COLO668 (cell line): ENCODE data around the gene TLX1.

ENCODE experiments used
- DNase-seq: peaks from one replicate; lab custom pipeline; 2025; ENCODE audit not compliant: unreplicated experiment; lab: John Stamatoyannopoulos, UW

TLX1 gene

GRCh38 chr10:101111547-101111946, 19.6 kb upstream of the TLX1 start:
- DNase-seq, result no peak

GRCh38 chr10:101112799-101113594, 18.1 kb upstream of the TLX1 start:
- no peak for DNase-seq

DNA sequence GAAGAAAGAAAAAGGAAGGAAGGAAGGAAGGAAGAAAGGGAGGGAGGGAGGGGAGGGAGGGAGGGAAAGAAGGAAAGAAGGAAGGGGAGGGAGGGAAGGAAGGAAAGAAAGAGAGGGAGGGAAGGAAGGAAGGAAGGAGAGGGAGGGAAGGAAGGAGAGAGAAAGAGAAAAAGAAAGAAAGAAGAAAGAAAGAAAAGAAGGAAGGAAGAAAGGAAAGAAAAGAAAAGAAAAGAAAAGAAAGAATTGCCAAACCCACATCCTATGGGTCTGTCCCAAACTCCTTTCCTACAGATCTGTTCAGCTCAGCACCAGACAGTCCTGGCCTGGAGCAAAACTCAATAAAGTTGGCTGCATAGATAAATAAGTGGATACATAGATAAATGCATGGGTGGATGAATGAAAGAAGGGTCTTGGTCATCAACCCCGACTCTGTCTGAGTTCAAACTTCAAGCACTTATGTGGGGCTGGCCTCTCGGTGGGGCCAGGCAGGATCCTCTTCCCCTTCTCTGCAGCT, 17.2 kb upstream of the TLX1 start:
- DNase-seq, result no peak

GRCh38 chr10:101114646-101115045, 16.5 kb upstream of the TLX1 start:
- no peak for DNase-seq

DNA sequence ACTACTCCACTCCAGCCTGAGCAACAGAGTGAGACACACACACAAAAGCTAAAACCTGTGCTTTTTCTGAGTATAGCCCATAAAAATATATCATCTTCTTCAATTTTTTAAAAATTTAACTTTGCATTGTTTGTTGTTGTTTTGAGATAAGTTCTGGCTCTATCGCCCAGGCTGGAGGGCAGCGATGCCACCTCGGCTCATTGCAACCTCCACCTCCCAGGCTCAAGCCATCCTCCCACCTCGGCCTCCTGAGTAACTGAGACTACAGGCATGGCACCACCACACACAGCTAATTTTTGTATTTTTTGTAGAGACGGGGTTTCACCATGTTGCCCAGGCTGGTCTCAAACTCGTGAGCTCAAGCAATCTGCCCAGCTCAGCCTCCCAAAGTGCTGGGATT, 14.3 kb upstream of the TLX1 start:
- DNase-seq, result no peak

- DNase-seq, result no peak
Measured at GRCh38 chr10:101118031-101118430, 13.1 kb upstream of the TLX1 start.

DNA sequence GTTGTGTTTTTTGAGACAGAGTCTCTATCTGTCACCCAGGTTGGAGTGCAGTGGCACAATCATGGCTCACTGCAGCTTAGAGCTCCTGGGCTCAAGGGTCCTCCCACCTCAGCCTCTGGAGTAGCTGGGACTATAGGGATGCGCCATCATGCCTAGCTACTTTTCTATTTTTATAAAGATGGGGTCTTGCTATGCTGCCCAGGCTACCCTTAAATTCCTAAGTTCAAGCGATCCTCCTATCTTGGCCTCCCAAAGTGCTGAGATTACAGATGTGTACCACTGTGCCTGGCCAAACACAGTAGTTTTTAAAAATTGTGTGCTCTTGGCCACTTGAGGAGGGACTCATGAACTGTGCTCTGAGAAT, 10.6 kb upstream of the TLX1 start:
- no peak for DNase-seq

DNA sequence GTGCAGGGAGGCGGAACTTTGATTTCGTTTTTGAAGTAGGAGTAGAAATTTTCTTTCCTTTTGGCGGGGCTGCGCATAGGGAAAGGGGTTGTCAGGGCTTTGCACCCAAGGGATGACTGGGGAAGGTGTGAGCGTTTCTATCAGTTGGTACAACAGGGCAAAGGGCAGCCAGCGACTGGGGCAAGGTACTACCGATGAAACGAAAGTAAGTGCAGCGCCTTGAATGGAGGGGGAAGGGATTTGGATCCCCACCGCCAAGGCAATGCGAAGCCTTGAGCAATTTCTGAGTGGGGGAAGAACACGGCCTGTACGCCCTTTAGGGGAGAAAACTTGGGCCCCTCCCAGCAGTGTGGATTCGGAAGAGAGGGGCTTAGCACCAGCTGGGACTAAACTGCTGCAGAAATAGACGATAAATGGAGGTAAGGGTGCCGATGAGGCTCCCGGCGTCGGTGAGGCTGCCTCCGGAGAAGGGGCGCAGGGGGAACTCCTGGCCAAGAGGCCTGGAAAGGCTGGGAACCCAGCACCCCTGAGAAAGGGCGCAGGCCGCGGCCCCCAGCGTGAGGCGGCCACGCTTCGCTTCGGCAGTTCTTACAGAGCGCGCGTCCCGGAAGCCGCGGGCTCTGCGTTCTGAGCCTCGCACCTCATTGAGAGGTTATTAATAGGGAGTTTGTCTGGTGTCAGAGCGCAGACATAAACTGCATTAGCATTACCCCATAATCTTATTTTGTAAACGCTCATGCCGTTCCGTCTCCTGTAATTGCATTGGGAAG, 10.0 kb upstream of the TLX1 start:
- peak; percentile 33 for DNase-seq

DNA sequence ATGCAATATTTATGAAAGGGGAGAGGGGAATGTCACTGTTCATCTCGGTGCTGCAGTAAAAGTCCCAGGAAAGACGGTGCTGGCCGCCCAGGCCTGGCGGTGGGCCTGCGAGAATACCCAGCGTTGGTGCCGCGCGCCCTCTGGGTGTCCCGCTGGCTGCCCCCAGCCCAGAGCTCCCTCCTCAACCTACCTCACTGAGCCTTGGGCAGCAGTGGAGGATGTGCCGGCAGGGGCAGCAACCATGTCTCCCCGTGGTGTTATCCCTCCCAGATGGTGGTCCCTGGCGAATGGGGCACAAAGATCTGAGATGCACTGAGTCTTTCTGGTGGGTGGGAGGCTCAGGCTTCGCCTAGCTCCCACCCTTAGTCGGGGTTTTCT, 9.5 kb upstream of the TLX1 start:
- DNase-seq, result no peak

DNA sequence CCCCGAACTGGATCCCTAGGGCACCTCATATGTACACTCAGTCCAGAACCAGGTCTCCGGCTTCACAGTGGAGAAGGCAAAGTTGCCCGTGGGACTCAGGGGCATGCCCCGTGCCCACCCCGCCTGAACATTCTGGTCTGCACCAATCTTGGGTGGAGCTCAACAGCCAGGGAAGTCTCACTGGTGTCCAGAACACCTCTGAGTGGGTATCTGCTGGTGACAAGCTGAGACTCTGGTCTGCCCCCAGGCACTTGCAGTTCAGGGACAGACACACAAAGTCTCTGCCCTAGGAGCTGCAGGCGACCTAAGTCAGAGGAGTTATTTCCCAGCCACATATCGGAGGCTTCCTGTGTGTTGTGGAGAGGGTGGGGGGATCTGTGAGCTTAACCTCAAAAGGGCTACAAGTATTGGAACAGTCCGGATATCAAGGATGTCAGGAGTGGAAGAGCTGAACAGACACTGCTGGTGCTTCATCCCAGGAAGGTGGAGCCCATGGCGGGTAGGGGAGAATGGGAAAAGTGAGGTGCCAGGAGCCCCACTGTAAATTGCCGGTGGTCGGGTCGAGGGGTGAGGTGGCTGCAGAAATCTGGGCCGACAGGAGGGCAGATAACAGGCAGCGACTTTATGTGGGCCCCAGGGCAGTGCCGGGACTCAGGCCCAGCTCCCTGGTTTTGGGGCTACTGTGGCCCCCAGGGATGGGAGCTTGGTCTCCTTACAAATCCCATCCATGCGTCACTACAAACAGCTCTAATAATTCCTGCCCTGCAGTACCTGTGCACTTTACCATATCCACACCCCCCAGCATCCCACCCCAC, 8.6 kb upstream of the TLX1 start:
- no peak for DNase-seq

GRCh38 chr10:101123085-101123814, 7.8 kb upstream of the TLX1 start:
- DNase-seq, result peak; percentile 11

DNA sequence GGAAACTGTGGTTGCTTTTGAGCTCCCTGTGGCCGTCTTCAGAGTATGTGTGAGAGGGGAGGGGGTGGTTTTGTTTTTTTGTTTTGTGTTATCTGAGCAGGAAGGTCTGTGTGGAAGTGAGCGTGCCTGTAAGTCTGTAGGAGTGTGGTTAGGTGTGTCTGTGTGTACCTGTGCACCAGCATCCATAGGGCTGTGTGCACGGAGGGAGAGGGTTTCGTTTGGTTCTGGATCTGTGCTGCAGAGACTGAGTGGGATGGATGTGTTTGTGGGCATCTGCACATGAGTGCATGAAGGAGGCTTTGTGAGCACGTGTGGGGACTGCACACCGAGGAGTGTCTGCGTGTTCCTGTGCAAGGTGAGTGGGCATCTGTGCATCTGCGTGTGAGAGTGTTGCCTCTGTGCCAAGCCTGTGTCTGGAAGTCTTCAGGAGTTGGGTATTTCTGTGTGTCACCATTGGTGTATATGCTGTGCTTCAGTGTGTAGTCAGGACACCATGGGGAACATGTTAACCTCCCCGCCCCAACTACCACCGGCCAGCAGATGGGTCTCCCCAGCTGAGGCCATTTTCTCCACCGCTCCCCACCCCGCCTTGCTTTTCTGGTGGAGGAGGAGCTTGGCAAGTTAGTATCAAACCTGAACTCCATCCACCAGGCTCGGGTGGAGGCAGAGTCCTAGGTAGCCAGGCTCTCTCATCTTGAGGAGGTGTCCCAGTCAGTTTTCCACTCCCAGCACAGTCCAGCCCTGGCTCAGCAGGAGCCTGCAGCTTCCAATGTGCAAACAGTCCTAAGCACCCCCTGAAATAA, 7.1 kb upstream of the TLX1 start:
- DNase-seq, result no peak

- no peak for DNase-seq
Measured at GRCh38 chr10:101124933-101125332, 6.2 kb upstream of the TLX1 start.

DNA sequence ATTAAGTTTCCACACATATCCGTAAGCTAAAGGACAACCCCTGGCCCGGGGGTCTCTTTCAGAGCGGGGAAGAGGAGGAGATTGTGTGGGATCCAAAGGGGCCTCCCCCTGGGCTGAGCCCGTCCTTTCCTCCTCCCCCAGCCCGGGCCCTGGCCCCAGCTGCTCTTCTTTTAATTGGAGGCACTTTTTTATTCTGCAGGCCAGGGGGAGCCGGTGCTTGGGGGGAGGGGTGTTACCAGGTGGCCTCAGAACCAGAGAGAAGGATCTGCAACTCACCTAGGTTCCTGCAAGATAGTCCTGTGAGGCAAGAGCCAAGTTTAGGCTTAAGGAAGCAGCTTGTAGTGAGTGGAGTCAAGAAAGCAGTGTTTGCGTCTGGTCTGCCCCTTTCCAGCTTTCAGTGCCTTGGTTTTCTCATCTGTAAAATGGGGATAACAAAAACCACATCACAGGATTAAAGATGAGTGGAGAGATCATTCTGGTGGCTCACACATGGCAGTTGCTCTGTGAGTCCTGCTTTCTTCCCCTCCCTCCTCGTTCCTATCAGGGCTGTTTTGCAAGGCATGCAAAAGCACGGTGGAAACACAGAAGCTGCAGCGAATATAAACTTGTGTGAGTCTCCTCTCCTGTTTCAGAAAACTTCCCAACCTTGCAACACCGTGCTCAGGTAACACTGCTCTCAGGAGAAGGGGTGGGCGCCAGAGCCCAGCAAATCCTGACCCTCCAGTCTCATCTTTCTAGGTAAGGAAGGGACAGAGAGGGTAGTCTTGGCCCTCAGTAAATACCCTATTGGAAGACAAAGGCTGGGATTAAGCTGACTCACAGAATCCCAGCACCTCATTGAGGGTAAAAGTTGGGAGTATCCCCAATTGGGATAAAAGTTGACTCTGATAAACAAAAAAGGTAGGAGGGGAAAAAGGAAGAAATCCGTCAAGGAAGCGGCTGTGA, 4.1 kb upstream of the TLX1 start:
- no peak for DNase-seq

GRCh38 chr10:101130141-101130540, 959 bp upstream of the TLX1 start:
- no peak for DNase-seq

GRCh38 chr10:101131962-101132635, 999 bp downstream of the TLX1 start:
- no peak for DNase-seq

DNA sequence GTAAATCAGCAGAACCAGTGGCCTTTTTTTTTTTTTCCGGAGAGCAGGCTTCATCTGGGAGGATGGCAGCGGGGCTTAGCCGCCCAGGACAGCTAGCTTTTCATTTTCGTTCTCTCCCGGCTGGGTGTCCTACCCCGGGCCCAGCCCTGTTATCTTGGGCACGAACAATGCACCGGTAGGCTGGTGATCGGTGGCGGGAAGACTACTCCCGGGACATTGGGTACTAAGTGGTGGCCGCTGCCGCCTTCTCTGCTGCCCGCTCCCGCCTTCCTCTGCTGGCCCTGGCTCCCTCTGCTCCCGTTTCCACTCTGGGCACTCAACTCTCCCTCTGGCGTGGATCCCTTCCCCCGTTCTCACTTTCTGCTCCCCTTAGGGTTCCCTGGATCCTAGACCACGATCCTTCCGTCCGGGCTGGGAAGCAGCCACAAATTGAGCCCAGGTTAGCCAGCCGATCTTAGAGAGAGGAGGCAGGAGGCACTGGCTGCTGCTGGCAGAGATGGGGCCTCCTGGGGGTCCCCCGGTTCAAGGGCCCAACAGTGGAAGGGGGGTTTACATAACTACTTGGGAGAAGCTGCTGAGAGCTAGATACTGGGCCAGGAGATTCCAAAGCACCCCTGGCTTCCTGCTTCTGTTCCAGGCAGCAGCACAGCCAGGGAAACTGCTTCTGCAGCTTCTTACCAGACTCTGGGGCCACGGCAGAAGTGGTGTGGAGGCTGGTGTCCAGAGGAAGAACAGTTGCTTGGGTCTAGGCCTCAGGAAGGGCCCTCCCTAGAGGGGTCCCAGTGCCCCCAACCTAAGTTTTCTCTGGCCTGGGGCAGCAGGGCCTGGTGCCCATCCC, 1.8 kb downstream of the TLX1 start:
- DNase-seq, result no peak
